DOHH2 (cell line): ENCODE data around the gene COX4I1.

ENCODE experiments used
- EZH2phosphoT487 ChIP-seq: fragments of 200-600 bp; sonication (generic); IDR thresholded peaks from 2 replicates; pipeline ENCODE4 v1.6.1; 2017; ENCODE audit warnings: borderline replicate concordance, mild to moderate bottlenecking, antibody characterized with exemption, low read length, moderate library complexity, mixed read lengths
- TF ChIP-seq, protein P1 (sequence below): fragments of 200-600 bp; sonication (generic); IDR thresholded peaks from one replicate; pipeline ENCODE4 v1.5.1; 2014; ENCODE audit warnings: antibody characterized with exemption, mild to moderate bottlenecking, low read depth, low read length; ENCODE audit not compliant: poor library complexity, severe bottlenecking

DNA sequence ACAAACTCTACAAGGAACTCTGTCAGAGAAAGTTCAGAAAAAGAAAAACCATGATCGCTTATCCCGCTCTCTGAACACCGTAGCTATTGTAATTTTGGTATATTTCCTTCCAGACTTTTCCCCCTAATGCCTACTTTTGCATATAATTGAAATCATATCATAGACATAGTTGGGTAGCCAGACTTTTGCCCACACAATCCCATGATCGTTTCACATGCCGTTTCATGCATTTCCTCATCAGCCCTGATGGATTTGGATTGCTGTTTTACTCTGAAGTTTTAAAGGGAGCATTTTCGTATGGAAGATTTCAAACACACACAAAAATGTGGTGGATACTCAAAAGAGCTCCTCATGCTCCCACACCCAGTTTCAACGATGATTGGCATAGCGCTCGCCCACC lies 31.3 kb downstream of the COX4I1 start:
- TF ChIP-seq, protein P1, sequence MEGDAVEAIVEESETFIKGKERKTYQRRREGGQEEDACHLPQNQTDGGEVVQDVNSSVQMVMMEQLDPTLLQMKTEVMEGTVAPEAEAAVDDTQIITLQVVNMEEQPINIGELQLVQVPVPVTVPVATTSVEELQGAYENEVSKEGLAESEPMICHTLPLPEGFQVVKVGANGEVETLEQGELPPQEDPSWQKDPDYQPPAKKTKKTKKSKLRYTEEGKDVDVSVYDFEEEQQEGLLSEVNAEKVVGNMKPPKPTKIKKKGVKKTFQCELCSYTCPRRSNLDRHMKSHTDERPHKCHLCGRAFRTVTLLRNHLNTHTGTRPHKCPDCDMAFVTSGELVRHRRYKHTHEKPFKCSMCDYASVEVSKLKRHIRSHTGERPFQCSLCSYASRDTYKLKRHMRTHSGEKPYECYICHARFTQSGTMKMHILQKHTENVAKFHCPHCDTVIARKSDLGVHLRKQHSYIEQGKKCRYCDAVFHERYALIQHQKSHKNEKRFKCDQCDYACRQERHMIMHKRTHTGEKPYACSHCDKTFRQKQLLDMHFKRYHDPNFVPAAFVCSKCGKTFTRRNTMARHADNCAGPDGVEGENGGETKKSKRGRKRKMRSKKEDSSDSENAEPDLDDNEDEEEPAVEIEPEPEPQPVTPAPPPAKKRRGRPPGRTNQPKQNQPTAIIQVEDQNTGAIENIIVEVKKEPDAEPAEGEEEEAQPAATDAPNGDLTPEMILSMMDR: no peak
- TF ChIP-seq EZH2phosphoT487: no peak
